ENCODE measurements around the gene IFFO2.

DNA sequence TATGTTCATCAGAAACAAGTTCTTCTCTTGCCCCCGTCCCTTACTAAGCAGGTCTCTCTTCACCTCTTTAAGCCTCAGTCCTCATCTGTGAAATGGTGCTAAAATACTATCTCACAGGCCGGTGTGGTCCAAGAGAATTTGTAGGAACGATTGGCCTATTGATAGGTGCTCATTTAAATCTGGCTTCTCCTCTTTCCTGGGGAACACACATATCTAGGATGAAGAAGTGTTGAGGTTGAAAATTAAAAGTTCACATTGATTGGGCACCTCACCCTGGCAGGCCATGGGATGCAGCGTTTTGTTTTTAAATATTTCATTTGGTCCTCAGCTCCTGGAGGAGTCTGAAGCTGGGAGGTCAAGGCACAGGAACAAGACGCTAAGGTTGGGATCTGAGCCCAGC lies 88.1 kb downstream of the IFFO2 start:
- TF ChIP-seq POLR2AphosphoS5 (IDR thresholded peaks at IDR 0.05), result no peak
- TF ChIP-seq, protein P1, sequence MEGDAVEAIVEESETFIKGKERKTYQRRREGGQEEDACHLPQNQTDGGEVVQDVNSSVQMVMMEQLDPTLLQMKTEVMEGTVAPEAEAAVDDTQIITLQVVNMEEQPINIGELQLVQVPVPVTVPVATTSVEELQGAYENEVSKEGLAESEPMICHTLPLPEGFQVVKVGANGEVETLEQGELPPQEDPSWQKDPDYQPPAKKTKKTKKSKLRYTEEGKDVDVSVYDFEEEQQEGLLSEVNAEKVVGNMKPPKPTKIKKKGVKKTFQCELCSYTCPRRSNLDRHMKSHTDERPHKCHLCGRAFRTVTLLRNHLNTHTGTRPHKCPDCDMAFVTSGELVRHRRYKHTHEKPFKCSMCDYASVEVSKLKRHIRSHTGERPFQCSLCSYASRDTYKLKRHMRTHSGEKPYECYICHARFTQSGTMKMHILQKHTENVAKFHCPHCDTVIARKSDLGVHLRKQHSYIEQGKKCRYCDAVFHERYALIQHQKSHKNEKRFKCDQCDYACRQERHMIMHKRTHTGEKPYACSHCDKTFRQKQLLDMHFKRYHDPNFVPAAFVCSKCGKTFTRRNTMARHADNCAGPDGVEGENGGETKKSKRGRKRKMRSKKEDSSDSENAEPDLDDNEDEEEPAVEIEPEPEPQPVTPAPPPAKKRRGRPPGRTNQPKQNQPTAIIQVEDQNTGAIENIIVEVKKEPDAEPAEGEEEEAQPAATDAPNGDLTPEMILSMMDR (IDR thresholded peaks at IDR 0.05), result no peak
